ENCODE measurements around the gene PTPRM.

The PTPRM gene

DNA sequence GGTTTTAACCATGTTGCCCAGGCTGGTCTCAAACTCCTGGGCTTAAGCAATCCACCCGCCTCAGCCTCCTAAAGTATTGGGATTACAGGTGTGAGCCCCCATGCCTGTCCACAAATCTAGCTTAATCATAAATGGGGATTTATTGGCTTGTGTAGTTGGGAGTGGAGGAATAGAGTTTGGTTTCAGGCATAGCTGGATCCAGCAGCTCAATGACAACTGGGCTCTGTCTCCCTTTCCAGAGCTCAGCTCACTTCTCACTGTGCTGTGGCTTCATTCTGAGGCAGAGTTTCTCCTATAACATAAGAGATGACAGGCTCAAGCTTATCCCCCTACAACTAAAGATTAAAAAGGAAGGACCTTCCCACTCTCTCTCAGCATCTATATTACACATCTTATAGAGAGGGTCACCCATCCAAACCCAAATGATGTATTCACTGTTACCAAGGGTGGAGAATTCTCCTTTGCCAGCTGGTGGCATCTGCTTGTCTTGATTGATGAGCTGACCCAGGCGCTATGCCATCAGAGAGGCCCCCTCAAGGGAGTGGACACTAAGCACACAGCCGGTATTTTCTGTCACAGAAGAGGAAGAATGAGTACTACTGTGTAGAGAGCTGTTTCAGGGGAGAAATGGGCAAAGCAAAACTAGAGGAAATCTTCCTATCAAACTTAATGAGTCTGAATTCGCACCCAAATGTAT is 280.4 kb downstream of the PTPRM start:
- no peaks in the 10 kb centered on the region for H3K36me3 ChIP-seq (ENCODE audit: insufficient read depth, low read length)
- no peaks in the 10 kb centered on the region for H3K4me1 ChIP-seq (ENCODE audit: insufficient read depth, low read length, poor library complexity, severe bottlenecking)
- H2AFZ ChIP-seq (ENCODE audit: low read length), result no peak overlapping the region
- H4K20me1 ChIP-seq (ENCODE audit: insufficient read depth, low read length, poor library complexity, severe bottlenecking), result no peaks in the 10 kb centered on the region
- TF ChIP-seq EZH2phosphoT487 (IDR thresholded peaks at IDR 0.05; ENCODE audit: borderline replicate concordance), result no peak
- TF ChIP-seq, protein P1, sequence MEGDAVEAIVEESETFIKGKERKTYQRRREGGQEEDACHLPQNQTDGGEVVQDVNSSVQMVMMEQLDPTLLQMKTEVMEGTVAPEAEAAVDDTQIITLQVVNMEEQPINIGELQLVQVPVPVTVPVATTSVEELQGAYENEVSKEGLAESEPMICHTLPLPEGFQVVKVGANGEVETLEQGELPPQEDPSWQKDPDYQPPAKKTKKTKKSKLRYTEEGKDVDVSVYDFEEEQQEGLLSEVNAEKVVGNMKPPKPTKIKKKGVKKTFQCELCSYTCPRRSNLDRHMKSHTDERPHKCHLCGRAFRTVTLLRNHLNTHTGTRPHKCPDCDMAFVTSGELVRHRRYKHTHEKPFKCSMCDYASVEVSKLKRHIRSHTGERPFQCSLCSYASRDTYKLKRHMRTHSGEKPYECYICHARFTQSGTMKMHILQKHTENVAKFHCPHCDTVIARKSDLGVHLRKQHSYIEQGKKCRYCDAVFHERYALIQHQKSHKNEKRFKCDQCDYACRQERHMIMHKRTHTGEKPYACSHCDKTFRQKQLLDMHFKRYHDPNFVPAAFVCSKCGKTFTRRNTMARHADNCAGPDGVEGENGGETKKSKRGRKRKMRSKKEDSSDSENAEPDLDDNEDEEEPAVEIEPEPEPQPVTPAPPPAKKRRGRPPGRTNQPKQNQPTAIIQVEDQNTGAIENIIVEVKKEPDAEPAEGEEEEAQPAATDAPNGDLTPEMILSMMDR (conservative IDR thresholded peaks at IDR 0.05; ENCODE audit: low read length), result no peak
- no peaks in the 10 kb centered on the region for H3K27me3 ChIP-seq (ENCODE audit: insufficient read depth, low read length, poor library complexity, severe bottlenecking)
- H3K4me3 ChIP-seq (ENCODE audit: low read length, poor library complexity, severe bottlenecking), result no peak overlapping the region
- H3K79me2 ChIP-seq (ENCODE audit: insufficient read depth, low read length), result no peaks in the 10 kb centered on the region
- peaks cover 16% of the 10 kb centered on the region; the same call in 1 of the 2 replicates for H3K9me3 ChIP-seq (ENCODE audit: insufficient read depth, low read depth, low read length)
- no peaks in the 10 kb centered on the region for H3K9me2 ChIP-seq (replicated peaks; ENCODE audit: low read depth, low read length)
- no peaks in the 10 kb centered on the region for H3F3A ChIP-seq (ENCODE audit: low read depth)
- no peak overlapping the region for H3K4me2 ChIP-seq (ENCODE audit: low read depth, low read length, poor library complexity, severe bottlenecking)
- no peak overlapping the region for H3K9ac ChIP-seq (ENCODE audit: low read depth, low read length, poor library complexity, severe bottlenecking)

DNA sequence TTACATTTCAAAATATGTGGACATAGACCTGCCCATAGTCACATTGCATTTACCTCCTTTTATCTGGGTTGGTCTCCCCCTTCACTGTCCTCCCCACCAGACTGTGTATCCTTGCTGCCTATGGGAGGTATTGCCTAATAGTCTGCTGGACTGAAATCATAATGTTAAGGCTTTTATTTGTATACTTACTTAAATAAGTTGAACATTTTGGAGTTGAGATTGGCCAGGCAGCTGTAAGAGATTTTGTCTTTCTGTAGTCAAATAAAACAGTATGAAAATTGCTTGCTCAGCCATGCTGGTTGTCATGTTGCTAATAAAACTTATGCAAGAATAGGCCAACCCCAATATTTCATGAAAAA is 280.9 kb downstream of the PTPRM start:
- no peaks in the 10 kb centered on the region for H3F3A ChIP-seq (ENCODE audit: low read depth)
- no peaks in the 10 kb centered on the region for H3K4me1 ChIP-seq (ENCODE audit: insufficient read depth, low read length, poor library complexity, severe bottlenecking)
- H4K20me1 ChIP-seq (ENCODE audit: insufficient read depth, low read length, poor library complexity, severe bottlenecking), result no peaks in the 10 kb centered on the region
- H3K9ac ChIP-seq (ENCODE audit: low read depth, low read length, poor library complexity, severe bottlenecking), result no peak overlapping the region
- H3K9me3 ChIP-seq (ENCODE audit: insufficient read depth, low read depth, low read length), result peaks cover 16% of the 10 kb centered on the region; the same call in 1 of the 2 replicates
- no peaks in the 10 kb centered on the region for H3K27me3 ChIP-seq (ENCODE audit: insufficient read depth, low read length, poor library complexity, severe bottlenecking)
- H3K4me3 ChIP-seq (ENCODE audit: low read length, poor library complexity, severe bottlenecking), result no peak overlapping the region
- H3K79me2 ChIP-seq (ENCODE audit: insufficient read depth, low read length), result no peaks in the 10 kb centered on the region
- H3K4me2 ChIP-seq (ENCODE audit: low read depth, low read length, poor library complexity, severe bottlenecking), result no peak overlapping the region
- H2AFZ ChIP-seq (ENCODE audit: low read length), result no peak overlapping the region
- no peaks in the 10 kb centered on the region for H3K36me3 ChIP-seq (ENCODE audit: insufficient read depth, low read length)
- H3K9me2 ChIP-seq (replicated peaks; ENCODE audit: low read depth, low read length), result no peaks in the 10 kb centered on the region
- TF ChIP-seq, protein P1 (conservative IDR thresholded peaks at IDR 0.05; ENCODE audit: low read length), result no peak
- TF ChIP-seq EZH2phosphoT487 (IDR thresholded peaks at IDR 0.05; ENCODE audit: borderline replicate concordance), result no peak

DNA sequence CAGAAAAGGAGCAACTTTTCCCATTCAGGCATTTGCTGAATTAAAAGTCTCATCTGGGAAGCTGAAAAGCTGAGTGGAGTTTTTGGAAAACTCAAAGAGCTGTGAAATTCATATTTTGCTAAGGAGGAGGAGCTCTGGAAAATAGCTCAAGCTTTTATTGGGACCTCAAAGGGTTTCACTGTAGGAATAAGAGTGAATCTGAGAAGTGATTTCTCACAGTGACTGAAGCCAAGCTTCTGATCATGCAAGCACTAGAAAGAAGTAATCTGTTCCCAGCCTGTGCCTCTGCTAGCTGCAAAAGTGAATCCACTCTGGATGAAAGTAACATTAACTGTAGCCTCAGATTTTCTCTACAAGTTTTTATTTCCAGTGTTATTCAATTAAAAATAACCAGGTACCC is 283.3 kb downstream of the PTPRM start:
- no peak overlapping the region for H3K9ac ChIP-seq (ENCODE audit: low read depth, low read length, poor library complexity, severe bottlenecking)
- no peaks in the 10 kb centered on the region for H4K20me1 ChIP-seq (ENCODE audit: insufficient read depth, low read length, poor library complexity, severe bottlenecking)
- H3K36me3 ChIP-seq (ENCODE audit: insufficient read depth, low read length), result no peaks in the 10 kb centered on the region
- no peaks in the 10 kb centered on the region for H3K4me1 ChIP-seq (ENCODE audit: insufficient read depth, low read length, poor library complexity, severe bottlenecking)
- no peaks in the 10 kb centered on the region for H3K9me2 ChIP-seq (replicated peaks; ENCODE audit: low read depth, low read length)
- H3K4me3 ChIP-seq (ENCODE audit: low read length, poor library complexity, severe bottlenecking), result no peak overlapping the region
- H3K79me2 ChIP-seq (ENCODE audit: insufficient read depth, low read length), result no peaks in the 10 kb centered on the region
- no peaks in the 10 kb centered on the region; the same call in 1 of the 2 replicates for H3K9me3 ChIP-seq (ENCODE audit: insufficient read depth, low read depth, low read length)
- no peak overlapping the region for H2AFZ ChIP-seq (ENCODE audit: low read length)
- no peaks in the 10 kb centered on the region for H3F3A ChIP-seq (ENCODE audit: low read depth)
- TF ChIP-seq, protein P1 (conservative IDR thresholded peaks at IDR 0.05; ENCODE audit: low read length), result no peak
- TF ChIP-seq EZH2phosphoT487 (IDR thresholded peaks at IDR 0.05; ENCODE audit: borderline replicate concordance), result no peak
- no peaks in the 10 kb centered on the region for H3K27me3 ChIP-seq (ENCODE audit: insufficient read depth, low read length, poor library complexity, severe bottlenecking)
- no peak overlapping the region for H3K4me2 ChIP-seq (ENCODE audit: low read depth, low read length, poor library complexity, severe bottlenecking)

Data from Loucy (cell line).